K562 (cell line): ENCODE results near the gene ATXN3L. TPM values are rescaled to one million over a fixed set of nuclear protein-coding genes. Genes with fewer than 3 reads are reported as not detected.

Source experiments
- ATAC-seq: fragments of 200-7000 bp; cut with Tn5 transposase; 3 replicates; pipeline ENCODE4 v1.9.1; 2020; ENCODE audit warnings: moderate library complexity
- BruUV-seq: library from RNA; stranded (reverse); fragments of 400-500 nt; replicated peaks from 2 replicates; lab custom pipeline; 2021; lab: Mats Ljungman, UMichigan
- CTCF ChIA-PET: fragments of 300-600 bp; formaldehyde crosslinking; extraction: SDS; loops from one replicate; lab custom pipeline; 2021; ENCODE audit warnings: low intra/inter-chr PET ratio; lab: Yijun Ruan, JAX
- POLR2A ChIA-PET: fragments of 300-600, 350-650 bp; sonication (Branson Sonifier 250); formaldehyde crosslinking; extraction: SDS; loops from one replicate; lab custom pipeline; 2021; ENCODE audit warnings: antibody characterized with exemption, inconsistent platforms; lab: Yijun Ruan, JAX
- DNase-seq, 4 experiments: peaks; one replicate each; pipeline versions ENCODE4 v3.0.0 to v3.0.0-alpha.2; 2011 to 2018; ENCODE audit warnings: low spot score in 3 of 4, mixed read lengths in 3 of 4; ENCODE audit errors: extremely low read depth in 1 of 4
- FAIRE-seq: peaks from 2 replicates; lab custom pipeline; 2011; peaks lifted over from hg19 to GRCh38; lab: Jason Lieb, UNC
- H2AFZ ChIP-seq: 2 replicates; pipeline ENCODE4 v1.6.0; 2011; ENCODE audit warnings: low read depth, low read length, control low read depth, inconsistent platforms
- H3K27ac ChIP-seq: fragments of 200-600 bp; 3 replicates; pipeline ENCODE4 v1.8.0; 2011; ENCODE audit warnings: low read depth, mild to moderate bottlenecking, control low read depth, inconsistent platforms, low read length, moderate library complexity, mixed read lengths; ENCODE audit errors: extremely low read depth
- H3K27me3 ChIP-seq, 2 experiments: fragments of 300-600 bp in 1 of 2; 2 replicates in 1 of 2; 3 replicates in 1 of 2; pipeline versions ENCODE4 v1.6.0 to v1.8.0; 2011; ENCODE audit warnings: inconsistent platforms in 2 of 2, low read length in 2 of 2, mild to moderate bottlenecking in 1 of 2, mixed read lengths in 1 of 2, moderate library complexity in 1 of 2; ENCODE audit not compliant: control insufficient read depth in 2 of 2, insufficient read depth in 2 of 2
- H3K36me3 ChIP-seq: fragments of 300-600 bp; 3 replicates; pipeline ENCODE4 v1.8.0; 2011; ENCODE audit warnings: mild to moderate bottlenecking, low read length, inconsistent platforms; ENCODE audit not compliant: control insufficient read depth, insufficient read depth
- H3K4me1 ChIP-seq, 2 experiments: fragments of 200-600 bp in 1 of 2; replicated peaks in 1 of 2; 2 replicates in 1 of 2; 3 replicates in 1 of 2; pipeline versions ENCODE4 v1.5.1 to v1.8.0; 2011; ENCODE audit warnings: inconsistent platforms in 2 of 2, low read length in 2 of 2, mild to moderate bottlenecking in 1 of 2, mixed read lengths in 1 of 2, moderate library complexity in 1 of 2; ENCODE audit not compliant: control insufficient read depth in 2 of 2, insufficient read depth in 2 of 2
- H3K4me2 ChIP-seq: 2 replicates; pipeline ENCODE4 v1.6.1; 2011; ENCODE audit warnings: low read length, control low read depth, inconsistent platforms, mixed read lengths; ENCODE audit not compliant: insufficient read depth
- H3K4me3 ChIP-seq: fragments of 200-600 bp; sonication (generic), shearing (Covaris generic); 2 replicates; pipeline ENCODE4 v1.5.1; 2016; ENCODE audit warnings: control low read depth, inconsistent platforms
- H3K79me2 ChIP-seq: fragments of 200-600 bp; 3 replicates; pipeline ENCODE4 v1.8.0; 2011; ENCODE audit warnings: low read length, inconsistent platforms; ENCODE audit not compliant: control insufficient read depth, insufficient read depth
- H3K9ac ChIP-seq, 2 experiments: 2 replicates each; pipeline versions ENCODE4 v1.6.0 to v1.6.1; 2011; ENCODE audit warnings: low read depth in 2 of 2, low read length in 2 of 2, control low read depth in 1 of 2, inconsistent platforms in 1 of 2, mild to moderate bottlenecking in 1 of 2, mixed read lengths in 1 of 2; ENCODE audit not compliant: insufficient read depth in 1 of 2
- H3K9me1 ChIP-seq: one replicate; pipeline ENCODE4 v1.6.0; 2011; ENCODE audit warnings: inconsistent platforms, mild to moderate bottlenecking, low read length, moderate library complexity; ENCODE audit not compliant: control insufficient read depth, insufficient read depth
- H3K9me3 ChIP-seq: replicated peaks from 2 replicates; pipeline ENCODE4 v1.5.1; 2011; ENCODE audit warnings: low read depth, low read length, inconsistent platforms; ENCODE audit not compliant: control insufficient read depth, insufficient read depth
- H4K20me1 ChIP-seq: replicated peaks from 2 replicates; pipeline ENCODE4 v1.6.1; 2011; ENCODE audit warnings: low read length, inconsistent platforms, mixed read lengths; ENCODE audit not compliant: control insufficient read depth, insufficient read depth
- PHF21A ChIP-seq: fragments of 450-650 bp; IDR thresholded peaks from 2 replicates; pipeline ENCODE4 v1.6.1; 2017; ENCODE audit warnings: low read depth, borderline replicate concordance
- TCF7L2 ChIP-seq: fragments of 150-350 bp; IDR thresholded peaks from 2 replicates; pipeline ENCODE4 v1.6.1; 2016; ENCODE audit warnings: low read depth, mild to moderate bottlenecking, low read length, moderate library complexity
- WGBS: fragments of 100-300 bp; shearing (Covaris generic); methylation state at CpG from one replicate; pipeline ENCODE4 v1.1.6; 2016; ENCODE audit warnings: low coverage, mixed read lengths; ENCODE audit not compliant: insufficient coverage; ENCODE audit errors: missing lambda C conversion rate; 5-methylcytosine and 5-hydroxymethylcytosine counted together
- in situ Hi-C: fragments of 300-500 bp; cut with MboI; formaldehyde crosslinking; loops from 4 replicates; pipeline ENCODE4 v1.15.0; 2018; ENCODE audit warnings: inconsistent platforms, mixed read lengths
- intact Hi-C: fragments of 100-400 bp; cut with micrococcal nuclease; formaldehyde crosslinking; loops from 2 replicates; pipeline ENCODE4 v1.14.2; 2022
- polyA plus RNA-seq, 8 experiments: library from polyadenylated mRNA; depleted of rRNA in 4 of 8; stranded (reverse) in 5 of 8; unstranded in 3 of 8; fragments of >200 nt; fragmentation: Nextera tagmentation in 2 of 8; fragmentation: Illumina TruSeq in 1 of 8; extraction: Ambion mirVana in 2 of 8; extraction: Trizol in 1 of 8; gene quantifications; 2 replicates each; pipeline versions ENCODE4 v1.2.1 to v1.2.3, GENCODE V29; 2011 to 2014; ENCODE audit warnings: inconsistent platforms in 1 of 8, missing spikeins in 1 of 8
- total RNA-seq, 7 experiments: library from RNA; depleted of rRNA in 6 of 7; stranded (reverse); fragments of >200 nt in 6 of 7; fragmentation: Illumina TruSeq in 2 of 7; extraction: Trizol in 2 of 7; gene quantifications; 2 replicates each; pipeline versions ENCODE4 v1.2.1 to v1.2.3, GENCODE V29; 2011 to 2021; ENCODE audit warnings: low replicate concordance in 1 of 7

The ATXN3L gene
- total and polyA plus RNA-seq, 9 of the 15 experiments (the other 6 are each of a cell fraction or from before 2014, with no cell fraction given): 0.04 to 0.31 TPM; not detected in 7

GRCh38 chrX:13367950-13368349 lies 48.1 kb upstream of the ATXN3L start:
- no peaks in the 10 kb centered on the region for H3K4me1 ChIP-seq
- no peak for FAIRE-seq
- ATAC-seq: no peak
- no peak overlapping the region for H2AFZ ChIP-seq
- 53% methylated on average over 6 of the region's 7 CpGs for WGBS
- intact Hi-C loops: no loop called here
- no peak for DNase-seq
- CTCF ChIA-PET: no interaction called here
- no peaks in the 10 kb centered on the region for H4K20me1 ChIP-seq
- no peaks in the 10 kb centered on the region for H3K27me3 ChIP-seq
- TF ChIP-seq PHF21A: no peak
- TF ChIP-seq, all 486 proteins: peak for 0
- Histone ChIP-seq H3K9me3 (no peaks in the 10 kb centered on the region), H3K9me1 (no peaks in the 10 kb centered on the region), H3K27ac (no peak overlapping the region), H3K79me2 (no peaks in the 10 kb centered on the region), H3K36me3 (peaks cover 58% of the 10 kb centered on the region; the same call in 1 of the 3 replicates), H3K4me2 (no peak overlapping the region), H3K4me3 (no peak overlapping the region), H3K9ac (no peak overlapping the region)
- in situ Hi-C loops: no loop called here
- POLR2A ChIA-PET: no interaction called here
- no TSS peak for BruUV-seq

- Histone ChIP-seq H3K9me1 (no peaks in the 10 kb centered on the region), H3K36me3 (peaks cover 50% of the 10 kb centered on the region; the same call in 1 of the 3 replicates), H3K27ac (no peak overlapping the region), H3K79me2 (no peaks in the 10 kb centered on the region), H3K4me1 (no peaks in the 10 kb centered on the region), H3K9ac (no peak overlapping the region), H2AFZ (no peak overlapping the region), H3K4me3 (no peak overlapping the region), H3K27me3 (no peaks in the 10 kb centered on the region), H3K4me2 (no peak overlapping the region), H3K9me3 (no peaks in the 10 kb centered on the region), H4K20me1 (no peaks in the 10 kb centered on the region)
- ATAC-seq (no peak), FAIRE-seq (no peak), DNase-seq (no peak)
- no TSS peak for BruUV-seq
- in situ Hi-C loops (no loop called here), intact Hi-C loops (no loop called here)
- ChIA-PET POLR2A (no interaction called here), CTCF (no interaction called here)
- WGBS: 49% methylated on average over 4 of the region's 4 CpGs
- TF ChIP-seq TCF7L2: no peak
- TF ChIP-seq, all 486 proteins: peak for 0
Observed at GRCh38 chrX:13366698-13367097, 46.8 kb upstream of the ATXN3L start.
